ENCODE measurements around the gene COPS4.
"Not testable (repeated sequence)": the region's sequence is repeated elsewhere in the genome, so short reads cannot be mapped to it uniquely, and the experiment has no call there.

Gene COPS4

GRCh38 chr4:83023599-83023998 is 11.4 kb upstream of the COPS4 start:
- DNase-seq (ENCODE audit: low read depth in 3 of 3) = not testable (repeated sequence)

GRCh38 chr4:83024233-83024632 is 10.8 kb upstream of the COPS4 start:
- no peak for DNase-seq (ENCODE audit: low read depth in 3 of 3)

- no peak for DNase-seq (ENCODE audit: low read depth in 3 of 3)
These were observed 9.4 kb upstream of the COPS4 start for GRCh38 chr4:83025563-83025962.

- no peak for DNase-seq (ENCODE audit: low read depth in 3 of 3)
These were observed 6.0 kb upstream of the COPS4 start for GRCh38 chr4:83028976-83029375.

GRCh38 chr4:83029688-83030087 is 5.3 kb upstream of the COPS4 start:
- DNase-seq (ENCODE audit: low read depth in 3 of 3) = no peak

- no peak for DNase-seq (ENCODE audit: low read depth in 3 of 3)
These were observed 2.1 kb downstream of the COPS4 start for GRCh38 chr4:83036991-83037665.

GRCh38 chr4:83040269-83040668 is 5.3 kb downstream of the COPS4 start:
- DNase-seq (ENCODE audit: low read depth in 3 of 3) = no peak

GRCh38 chr4:83043157-83043556 is 8.2 kb downstream of the COPS4 start:
- not testable (repeated sequence) for DNase-seq (ENCODE audit: low read depth in 3 of 3)

- no peak for DNase-seq (ENCODE audit: low read depth in 3 of 3)
These were observed 8.9 kb downstream of the COPS4 start for GRCh38 chr4:83043801-83044407.

- no peak for DNase-seq (ENCODE audit: low read depth in 3 of 3)
These were observed 11.9 kb downstream of the COPS4 start for GRCh38 chr4:83046693-83047473.

GRCh38 chr4:83048781-83049180 is 13.8 kb downstream of the COPS4 start:
- not testable (repeated sequence) for DNase-seq (ENCODE audit: low read depth in 3 of 3)

- DNase-seq (ENCODE audit: low read depth in 3 of 3) = no peak
These were observed 19.9 kb downstream of the COPS4 start for GRCh38 chr4:83054928-83055327.

- no peak for DNase-seq (ENCODE audit: low read depth in 3 of 3)
These were observed 27.8 kb downstream of the COPS4 start for GRCh38 chr4:83062739-83063138.

GRCh38 chr4:83065266-83065665 is 30.3 kb downstream of the COPS4 start:
- no peak for DNase-seq (ENCODE audit: low read depth in 3 of 3)

- DNase-seq (ENCODE audit: low read depth in 3 of 3) = no peak
These were observed 32.2 kb downstream of the COPS4 start for GRCh38 chr4:83067058-83067639.

- no peak for DNase-seq (ENCODE audit: low read depth in 3 of 3)
These were observed 36.1 kb downstream of the COPS4 start for GRCh38 chr4:83071116-83071515.

- DNase-seq (ENCODE audit: low read depth in 3 of 3) = peak in 2 of 3 experiments; percentile 18 to 59
These were observed 39.2 kb downstream of the COPS4 start for GRCh38 chr4:83074086-83074704.

- peak in 2 of 3 experiments; percentile 1 to 27 for DNase-seq (ENCODE audit: low read depth in 3 of 3)
These were observed 39.8 kb downstream of the COPS4 start for GRCh38 chr4:83074783-83075182.

- DNase-seq (ENCODE audit: low read depth in 3 of 3) = no peak
These were observed 40.5 kb downstream of the COPS4 start for GRCh38 chr4:83075311-83076095.

- no peak for DNase-seq (ENCODE audit: low read depth in 3 of 3)
These were observed 45.6 kb downstream of the COPS4 start for GRCh38 chr4:83080561-83080960.

GRCh38 chr4:83082777-83083176 is 47.8 kb downstream of the COPS4 start:
- DNase-seq (ENCODE audit: low read depth in 3 of 3) = no peak

Data from stimulated activated CD4-positive, alpha-beta T cell treated with anti-CD3 and anti-CD28 coated beads, TNF-alpha, amount 100 ng/mL, for 24 hours (primary cell).